ENCODE measurements around the gene CTDNEP1.

DNA sequence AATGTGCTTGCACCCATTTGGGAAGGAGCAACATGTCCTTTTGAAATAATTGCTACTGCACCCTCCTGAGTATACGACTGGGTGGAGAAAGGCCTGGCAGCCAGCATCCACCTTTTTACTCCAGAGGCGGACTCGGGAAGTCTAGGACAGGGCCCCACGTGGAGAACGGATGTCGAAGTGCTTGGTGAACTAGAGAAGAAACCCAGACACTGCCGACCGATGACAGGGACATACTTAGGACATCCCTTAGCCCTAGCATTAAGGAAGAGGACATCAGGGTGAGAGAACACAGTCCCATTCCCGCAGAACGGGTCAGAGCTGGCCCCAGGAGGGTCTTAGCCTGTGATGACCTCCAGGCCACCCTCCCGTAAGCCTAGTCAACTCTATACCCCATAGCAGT lies 39.2 kb upstream of the CTDNEP1 start:
- TF ChIP-seq, protein P1, sequence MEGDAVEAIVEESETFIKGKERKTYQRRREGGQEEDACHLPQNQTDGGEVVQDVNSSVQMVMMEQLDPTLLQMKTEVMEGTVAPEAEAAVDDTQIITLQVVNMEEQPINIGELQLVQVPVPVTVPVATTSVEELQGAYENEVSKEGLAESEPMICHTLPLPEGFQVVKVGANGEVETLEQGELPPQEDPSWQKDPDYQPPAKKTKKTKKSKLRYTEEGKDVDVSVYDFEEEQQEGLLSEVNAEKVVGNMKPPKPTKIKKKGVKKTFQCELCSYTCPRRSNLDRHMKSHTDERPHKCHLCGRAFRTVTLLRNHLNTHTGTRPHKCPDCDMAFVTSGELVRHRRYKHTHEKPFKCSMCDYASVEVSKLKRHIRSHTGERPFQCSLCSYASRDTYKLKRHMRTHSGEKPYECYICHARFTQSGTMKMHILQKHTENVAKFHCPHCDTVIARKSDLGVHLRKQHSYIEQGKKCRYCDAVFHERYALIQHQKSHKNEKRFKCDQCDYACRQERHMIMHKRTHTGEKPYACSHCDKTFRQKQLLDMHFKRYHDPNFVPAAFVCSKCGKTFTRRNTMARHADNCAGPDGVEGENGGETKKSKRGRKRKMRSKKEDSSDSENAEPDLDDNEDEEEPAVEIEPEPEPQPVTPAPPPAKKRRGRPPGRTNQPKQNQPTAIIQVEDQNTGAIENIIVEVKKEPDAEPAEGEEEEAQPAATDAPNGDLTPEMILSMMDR (IDR thresholded peaks at IDR 0.05 in 4 of 5, conservative IDR thresholded peaks at IDR 0.05 in 1 of 5) = no peak
- TF ChIP-seq POLR2A (IDR thresholded peaks at IDR 0.05) = no peak
